K562 (cell line): ENCODE results near the gene NFXL1. TPM values are rescaled to one million over a fixed set of nuclear protein-coding genes. Genes with fewer than 3 reads are reported as not detected.

ENCODE experiments used
- ATAC-seq: fragments of 200-7000 bp; cut with Tn5 transposase; 3 replicates; pipeline ENCODE4 v1.9.1; 2020; ENCODE audit warnings: moderate library complexity
- BruUV-seq: library from RNA; stranded (reverse); fragments of 400-500 nt; replicated peaks from 2 replicates; lab custom pipeline; 2021; lab: Mats Ljungman, UMichigan
- CTCF ChIA-PET: fragments of 300-600 bp; formaldehyde crosslinking; extraction: SDS; loops from one replicate; lab custom pipeline; 2021; ENCODE audit warnings: low intra/inter-chr PET ratio; lab: Yijun Ruan, JAX
- POLR2A ChIA-PET: fragments of 300-600, 350-650 bp; sonication (Branson Sonifier 250); formaldehyde crosslinking; extraction: SDS; loops from one replicate; lab custom pipeline; 2021; ENCODE audit warnings: antibody characterized with exemption, inconsistent platforms; lab: Yijun Ruan, JAX
- DNase-seq, 4 experiments: peaks; one replicate each; pipeline versions ENCODE4 v3.0.0 to v3.0.0-alpha.2; 2011 to 2018; ENCODE audit warnings: low spot score in 3 of 4, mixed read lengths in 3 of 4; ENCODE audit errors: extremely low read depth in 1 of 4
- FAIRE-seq: peaks from 2 replicates; lab custom pipeline; 2011; peaks lifted over from hg19 to GRCh38; lab: Jason Lieb, UNC
- H2AFZ ChIP-seq: 2 replicates; pipeline ENCODE4 v1.6.0; 2011; ENCODE audit warnings: low read depth, low read length, control low read depth, inconsistent platforms
- H3K27ac ChIP-seq: fragments of 200-600 bp; 3 replicates; pipeline ENCODE4 v1.8.0; 2011; ENCODE audit warnings: low read depth, mild to moderate bottlenecking, control low read depth, inconsistent platforms, low read length, moderate library complexity, mixed read lengths; ENCODE audit errors: extremely low read depth
- H3K27me3 ChIP-seq, 2 experiments: fragments of 300-600 bp in 1 of 2; 2 replicates in 1 of 2; 3 replicates in 1 of 2; pipeline versions ENCODE4 v1.6.0 to v1.8.0; 2011; ENCODE audit warnings: inconsistent platforms in 2 of 2, low read length in 2 of 2, mild to moderate bottlenecking in 1 of 2, mixed read lengths in 1 of 2, moderate library complexity in 1 of 2; ENCODE audit not compliant: control insufficient read depth in 2 of 2, insufficient read depth in 2 of 2
- H3K36me3 ChIP-seq: fragments of 300-600 bp; 3 replicates; pipeline ENCODE4 v1.8.0; 2011; ENCODE audit warnings: mild to moderate bottlenecking, low read length, inconsistent platforms; ENCODE audit not compliant: control insufficient read depth, insufficient read depth
- H3K4me1 ChIP-seq, 2 experiments: fragments of 200-600 bp in 1 of 2; replicated peaks in 1 of 2; 2 replicates in 1 of 2; 3 replicates in 1 of 2; pipeline versions ENCODE4 v1.5.1 to v1.8.0; 2011; ENCODE audit warnings: inconsistent platforms in 2 of 2, low read length in 2 of 2, mild to moderate bottlenecking in 1 of 2, mixed read lengths in 1 of 2, moderate library complexity in 1 of 2; ENCODE audit not compliant: control insufficient read depth in 2 of 2, insufficient read depth in 2 of 2
- H3K4me2 ChIP-seq: 2 replicates; pipeline ENCODE4 v1.6.1; 2011; ENCODE audit warnings: low read length, control low read depth, inconsistent platforms, mixed read lengths; ENCODE audit not compliant: insufficient read depth
- H3K4me3 ChIP-seq: fragments of 200-600 bp; sonication (generic), shearing (Covaris generic); 2 replicates; pipeline ENCODE4 v1.5.1; 2016; ENCODE audit warnings: control low read depth, inconsistent platforms
- H3K79me2 ChIP-seq: fragments of 200-600 bp; 3 replicates; pipeline ENCODE4 v1.8.0; 2011; ENCODE audit warnings: low read length, inconsistent platforms; ENCODE audit not compliant: control insufficient read depth, insufficient read depth
- H3K9ac ChIP-seq, 2 experiments: 2 replicates each; pipeline versions ENCODE4 v1.6.0 to v1.6.1; 2011; ENCODE audit warnings: low read depth in 2 of 2, low read length in 2 of 2, control low read depth in 1 of 2, inconsistent platforms in 1 of 2, mild to moderate bottlenecking in 1 of 2, mixed read lengths in 1 of 2; ENCODE audit not compliant: insufficient read depth in 1 of 2
- H3K9me1 ChIP-seq: one replicate; pipeline ENCODE4 v1.6.0; 2011; ENCODE audit warnings: inconsistent platforms, mild to moderate bottlenecking, low read length, moderate library complexity; ENCODE audit not compliant: control insufficient read depth, insufficient read depth
- H3K9me3 ChIP-seq: replicated peaks from 2 replicates; pipeline ENCODE4 v1.5.1; 2011; ENCODE audit warnings: low read depth, low read length, inconsistent platforms; ENCODE audit not compliant: control insufficient read depth, insufficient read depth
- H4K20me1 ChIP-seq: replicated peaks from 2 replicates; pipeline ENCODE4 v1.6.1; 2011; ENCODE audit warnings: low read length, inconsistent platforms, mixed read lengths; ENCODE audit not compliant: control insufficient read depth, insufficient read depth
- CBX5 ChIP-seq: IDR thresholded peaks from 2 replicates; pipeline ENCODE4 v1.6.1; 2014; ENCODE audit warnings: low read depth, borderline replicate concordance
- EZH2 ChIP-seq: IDR thresholded peaks from 2 replicates; pipeline ENCODE4 v1.6.1; 2012; ENCODE audit warnings: low read depth, mild to moderate bottlenecking, inconsistent platforms, low read length, borderline replicate concordance
- MTA1 ChIP-seq: fragments of 450-650 bp; IDR thresholded peaks from 2 replicates; pipeline ENCODE4 v1.6.1; 2017; ENCODE audit warnings: borderline replicate concordance
- NFE2 ChIP-seq: IDR thresholded peaks from 2 replicates; pipeline ENCODE4 v1.6.1; 2014; ENCODE audit warnings: antibody characterized with exemption, low read depth
- NFIC ChIP-seq: fragments of 450-650 bp; IDR thresholded peaks from 2 replicates; pipeline ENCODE4 v1.6.1; 2017; ENCODE audit warnings: mild to moderate bottlenecking, inconsistent platforms
- PHF8 ChIP-seq: fragments of 200-600 bp; sonication (generic); IDR thresholded peaks from 2 replicates; pipeline ENCODE4 v1.6.1; 2012; ENCODE audit warnings: mixed run types, mild to moderate bottlenecking, inconsistent platforms, low read length, moderate library complexity, borderline replicate concordance
- POLR2A ChIP-seq: fragments of 450-650 bp; conservative IDR thresholded peaks from 2 replicates; pipeline ENCODE4 v1.6.1; 2016
- POLR2H ChIP-seq: IDR thresholded peaks from 2 replicates; pipeline ENCODE4 v1.6.1; 2016; ENCODE audit warnings: missing genetic modification characterization, low read depth, mild to moderate bottlenecking, control low read depth, missing compliant biosample characterization, moderate library complexity
- SREBF2 ChIP-seq: sonication (generic); formaldehyde crosslinking; IDR thresholded peaks from 2 replicates; pipeline ENCODE4 v1.4.0; 2020; ENCODE audit warnings: mild to moderate bottlenecking, missing genetic modification reagents
- ZC3H8 ChIP-seq: fragments of 450-650 bp; IDR thresholded peaks from 2 replicates; pipeline ENCODE4 v1.6.1; 2017
- ZNF212 ChIP-seq: fragments of 450-650 bp; formaldehyde crosslinking; IDR thresholded peaks from 2 replicates; pipeline ENCODE4 v1.4.0; 2020; ENCODE audit warnings: mild to moderate bottlenecking
- WGBS: fragments of 100-300 bp; shearing (Covaris generic); methylation state at CpG from one replicate; pipeline ENCODE4 v1.1.6; 2016; ENCODE audit warnings: low coverage, mixed read lengths; ENCODE audit not compliant: insufficient coverage; ENCODE audit errors: missing lambda C conversion rate; 5-methylcytosine and 5-hydroxymethylcytosine counted together
- in situ Hi-C: fragments of 300-500 bp; cut with MboI; formaldehyde crosslinking; loops from 4 replicates; pipeline ENCODE4 v1.15.0; 2018; ENCODE audit warnings: inconsistent platforms, mixed read lengths
- intact Hi-C: fragments of 100-400 bp; cut with micrococcal nuclease; formaldehyde crosslinking; loops from 2 replicates; pipeline ENCODE4 v1.14.2; 2022
- polyA plus RNA-seq, 8 experiments: library from polyadenylated mRNA; depleted of rRNA in 4 of 8; stranded (reverse) in 5 of 8; unstranded in 3 of 8; fragments of >200 nt; fragmentation: Nextera tagmentation in 2 of 8; fragmentation: Illumina TruSeq in 1 of 8; extraction: Ambion mirVana in 2 of 8; extraction: Trizol in 1 of 8; gene quantifications; 2 replicates each; pipeline versions ENCODE4 v1.2.1 to v1.2.3, GENCODE V29; 2011 to 2014; ENCODE audit warnings: inconsistent platforms in 1 of 8, missing spikeins in 1 of 8
- total RNA-seq, 7 experiments: library from RNA; depleted of rRNA in 6 of 7; stranded (reverse); fragments of >200 nt in 6 of 7; fragmentation: Illumina TruSeq in 2 of 7; extraction: Trizol in 2 of 7; gene quantifications; 2 replicates each; pipeline versions ENCODE4 v1.2.1 to v1.2.3, GENCODE V29; 2011 to 2021; ENCODE audit warnings: low replicate concordance in 1 of 7
- TF ChIP-seq, protein P1 (sequence below), 2 experiments: fragments of 450-650 bp in 1 of 2; IDR thresholded peaks; 2 replicates each; pipeline ENCODE4 v1.6.1; 2011 to 2017; ENCODE audit warnings: low read depth in 2 of 2, antibody characterized with exemption in 1 of 2, borderline replicate concordance in 1 of 2, low read length in 1 of 2, mild to moderate bottlenecking in 1 of 2, mixed read lengths in 1 of 2; ENCODE audit not compliant: control insufficient read depth in 1 of 2
- TF ChIP-seq, protein P2 (sequence below): fragments of 450-650 bp; formaldehyde crosslinking; IDR thresholded peaks from 2 replicates; pipeline ENCODE4 v1.4.0; 2020; ENCODE audit warnings: mild to moderate bottlenecking, mixed read lengths

The NFXL1 gene
- total and polyA plus RNA-seq, 9 of the 15 experiments (the other 6 are each of a cell fraction or from before 2014, with no cell fraction given) = 7.5 to 27.0 (median 10.6) TPM

DNA sequence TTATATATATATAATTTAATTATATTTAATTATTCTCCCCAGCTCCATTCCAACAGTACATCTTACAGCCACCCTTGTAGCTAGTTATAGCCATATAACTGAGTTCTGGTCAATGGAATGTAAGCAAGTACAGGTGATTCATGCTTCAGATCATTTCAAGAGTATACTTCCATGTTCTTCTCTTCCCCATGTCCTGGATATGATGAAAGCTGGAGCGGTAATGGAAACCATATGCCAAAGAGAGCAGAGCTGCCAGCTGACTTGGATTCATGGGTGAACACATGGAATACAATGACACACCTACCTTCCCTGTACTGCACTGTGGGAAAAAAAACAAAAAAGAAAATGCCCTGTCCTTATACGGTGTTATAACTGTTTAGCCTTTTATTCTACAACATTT is 59.0 kb downstream of the NFXL1 start:
- DNase-seq (no peak), FAIRE-seq (no peak), ATAC-seq (no peak)
- no peaks in the 10 kb centered on the region for H3K9me3 ChIP-seq
- TF ChIP-seq ZC3H8 = no peak
- CTCF ChIA-PET = no interaction called here
- H3K9ac ChIP-seq = no peak overlapping the region
- H3K4me2 ChIP-seq = no peak overlapping the region
- H3K79me2 ChIP-seq = no peaks in the 10 kb centered on the region
- no peaks in the 10 kb centered on the region for H3K27me3 ChIP-seq
- in situ Hi-C loops = no loop called here
- H3K27ac ChIP-seq = no peak overlapping the region
- BruUV-seq = no TSS peak
- H3K4me3 ChIP-seq = no peak overlapping the region
- H3K9me1 ChIP-seq = no peaks in the 10 kb centered on the region
- no peaks in the 10 kb centered on the region for H4K20me1 ChIP-seq
- peaks cover 35% of the 10 kb centered on the region for H3K36me3 ChIP-seq
- POLR2A ChIA-PET = interaction anchor here (0.8 kb wide), 1 partner anchor 10 kb away, joined by 3 read pairs; no protein-coding TSS in a partner anchor
- no peak overlapping the region for H2AFZ ChIP-seq
- WGBS = 96% methylated on average over 2 of the region's 2 CpGs
- no peaks in the 10 kb centered on the region for H3K4me1 ChIP-seq
- intact Hi-C loops = no loop called here

DNA sequence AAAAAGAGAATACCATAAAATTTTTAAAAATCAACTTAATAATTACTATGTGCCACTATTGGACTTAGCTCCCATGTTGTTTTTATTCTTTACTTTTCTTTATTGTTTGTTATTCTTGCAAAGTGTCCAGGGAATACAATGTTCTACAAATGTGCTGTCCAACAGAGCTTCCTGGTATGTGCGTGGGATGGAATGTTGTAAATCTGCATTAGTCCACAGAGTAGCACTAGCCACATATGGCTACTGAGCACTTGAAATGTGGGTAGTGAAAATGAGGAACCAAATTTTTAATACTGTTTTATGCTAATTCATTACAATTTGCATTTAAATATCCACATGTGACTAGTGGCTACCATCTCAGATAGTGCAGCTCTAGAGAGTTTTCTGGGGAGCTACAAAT is 62.2 kb downstream of the NFXL1 start:
- Histone ChIP-seq H2AFZ (no peak overlapping the region), H4K20me1 (no peaks in the 10 kb centered on the region), H3K36me3 (peaks cover 41% of the 10 kb centered on the region), H3K9me3 (no peaks in the 10 kb centered on the region), H3K4me1 (no peaks in the 10 kb centered on the region), H3K27ac (no peak overlapping the region), H3K79me2 (no peaks in the 10 kb centered on the region), H3K27me3 (no peaks in the 10 kb centered on the region), H3K9me1 (no peaks in the 10 kb centered on the region), H3K4me2 (no peak overlapping the region), H3K9ac (no peak overlapping the region), H3K4me3 (no peak overlapping the region)
- in situ Hi-C loops (no loop called here), intact Hi-C loops (no loop called here)
- DNase-seq (no peak), FAIRE-seq (no peak), ATAC-seq (no peak)
- POLR2A ChIA-PET = no interaction called here
- CTCF ChIA-PET = no interaction called here
- 88% methylated on average over 1 of the region's 1 CpG for WGBS
- no TSS peak for BruUV-seq
- TF ChIP-seq, protein P1, sequence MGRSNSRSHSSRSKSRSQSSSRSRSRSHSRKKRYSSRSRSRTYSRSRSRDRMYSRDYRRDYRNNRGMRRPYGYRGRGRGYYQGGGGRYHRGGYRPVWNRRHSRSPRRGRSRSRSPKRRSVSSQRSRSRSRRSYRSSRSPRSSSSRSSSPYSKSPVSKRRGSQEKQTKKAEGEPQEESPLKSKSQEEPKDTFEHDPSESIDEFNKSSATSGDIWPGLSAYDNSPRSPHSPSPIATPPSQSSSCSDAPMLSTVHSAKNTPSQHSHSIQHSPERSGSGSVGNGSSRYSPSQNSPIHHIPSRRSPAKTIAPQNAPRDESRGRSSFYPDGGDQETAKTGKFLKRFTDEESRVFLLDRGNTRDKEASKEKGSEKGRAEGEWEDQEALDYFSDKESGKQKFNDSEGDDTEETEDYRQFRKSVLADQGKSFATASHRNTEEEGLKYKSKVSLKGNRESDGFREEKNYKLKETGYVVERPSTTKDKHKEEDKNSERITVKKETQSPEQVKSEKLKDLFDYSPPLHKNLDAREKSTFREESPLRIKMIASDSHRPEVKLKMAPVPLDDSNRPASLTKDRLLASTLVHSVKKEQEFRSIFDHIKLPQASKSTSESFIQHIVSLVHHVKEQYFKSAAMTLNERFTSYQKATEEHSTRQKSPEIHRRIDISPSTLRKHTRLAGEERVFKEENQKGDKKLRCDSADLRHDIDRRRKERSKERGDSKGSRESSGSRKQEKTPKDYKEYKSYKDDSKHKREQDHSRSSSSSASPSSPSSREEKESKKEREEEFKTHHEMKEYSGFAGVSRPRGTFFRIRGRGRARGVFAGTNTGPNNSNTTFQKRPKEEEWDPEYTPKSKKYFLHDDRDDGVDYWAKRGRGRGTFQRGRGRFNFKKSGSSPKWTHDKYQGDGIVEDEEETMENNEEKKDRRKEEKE (IDR thresholded peaks at IDR 0.05; ENCODE audit: borderline replicate concordance in 1 of 2, control insufficient read depth in 1 of 2, low read depth in 2 of 2, low read length in 1 of 2) = no peak
- no peak for TF ChIP-seq CBX5
- no peak for TF ChIP-seq POLR2H (tag)
- no peak for TF ChIP-seq MTA1
- no peak for TF ChIP-seq NFIC
- TF ChIP-seq SREBF2 (CRISPR knock-in tag) = no peak
- TF ChIP-seq, protein P2, sequence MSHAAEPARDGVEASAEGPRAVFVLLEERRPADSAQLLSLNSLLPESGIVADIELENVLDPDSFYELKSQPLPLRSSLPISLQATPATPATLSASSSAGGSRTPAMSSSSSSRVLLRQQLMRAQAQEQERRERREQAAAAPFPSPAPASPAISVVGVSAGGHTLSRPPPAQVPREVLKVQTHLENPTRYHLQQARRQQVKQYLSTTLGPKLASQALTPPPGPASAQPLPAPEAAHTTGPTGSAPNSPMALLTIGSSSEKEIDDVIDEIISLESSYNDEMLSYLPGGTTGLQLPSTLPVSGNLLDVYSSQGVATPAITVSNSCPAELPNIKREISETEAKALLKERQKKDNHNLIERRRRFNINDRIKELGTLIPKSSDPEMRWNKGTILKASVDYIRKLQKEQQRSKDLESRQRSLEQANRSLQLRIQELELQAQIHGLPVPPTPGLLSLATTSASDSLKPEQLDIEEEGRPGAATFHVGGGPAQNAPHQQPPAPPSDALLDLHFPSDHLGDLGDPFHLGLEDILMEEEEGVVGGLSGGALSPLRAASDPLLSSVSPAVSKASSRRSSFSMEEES = no peak
- TF ChIP-seq NFE2 = no peak
- TF ChIP-seq PHF8 = no peak
- TF ChIP-seq POLR2A = no peak
- no peak for TF ChIP-seq EZH2
- no peak for TF ChIP-seq ZNF212
